K562 (cell line): Measurements from ENCODE around the gene SYNGR4. TPM values are rescaled to one million over a fixed set of nuclear protein-coding genes. Genes with fewer than 3 reads are reported as not detected.

ENCODE experiments used
- ASH1L ChIP-seq: fragments of 450-650 bp; IDR thresholded peaks from 2 replicates; pipeline ENCODE4 v1.6.1; 2018; ENCODE audit warnings: borderline replicate concordance, mild to moderate bottlenecking, low read depth; ENCODE audit not compliant: partially characterized antibody
- DACH1 ChIP-seq: fragments of 450-650 bp; IDR thresholded peaks from 2 replicates; pipeline ENCODE4 v1.6.1; 2018; ENCODE audit not compliant: partially characterized antibody
- ESRRB ChIP-seq: fragments of 250-450 bp; sonication (Bioruptor Pico); IDR thresholded peaks from 2 replicates; pipeline ENCODE4 v1.5.0; 2020; ENCODE audit warnings: mild to moderate bottlenecking, moderate library complexity, borderline replicate concordance
- EWSR1 ChIP-seq: fragments of 450-650 bp; IDR thresholded peaks from 2 replicates; pipeline ENCODE4 v1.6.1; 2018; ENCODE audit warnings: borderline replicate concordance, mild to moderate bottlenecking, low read depth, moderate library complexity; ENCODE audit not compliant: partially characterized antibody
- HDGF ChIP-seq: fragments of 450-650 bp; IDR thresholded peaks from 2 replicates; pipeline ENCODE4 v1.6.1; 2016
- KDM5B ChIP-seq: fragments of 200-600 bp; sonication (generic); IDR thresholded peaks from 2 replicates; pipeline ENCODE4 v1.6.1; 2012; ENCODE audit warnings: low read depth, mild to moderate bottlenecking, moderate library complexity, low read length, control low read depth, inconsistent platforms; ENCODE audit not compliant: insufficient replicate concordance
- KLF13 ChIP-seq: fragments of 450-650 bp; IDR thresholded peaks from 2 replicates; pipeline ENCODE4 v1.6.1; 2016; ENCODE audit warnings: missing genetic modification characterization, low read depth, mild to moderate bottlenecking, missing compliant biosample characterization, moderate library complexity, borderline replicate concordance
- PCBP2 ChIP-seq: fragments of 200-400 bp; formaldehyde crosslinking; IDR thresholded peaks from 2 replicates; pipeline ENCODE4 v1.6.1; 2018; ENCODE audit warnings: low read length, low read depth, mild to moderate bottlenecking, moderate library complexity; ENCODE audit not compliant: poor library complexity, severe bottlenecking
- PHF20 ChIP-seq: fragments of 450-650 bp; IDR thresholded peaks from 2 replicates; pipeline ENCODE4 v1.6.1; 2018; ENCODE audit not compliant: partially characterized antibody
- RHOXF2B ChIP-seq: fragments of 250-450 bp; sonication (Bioruptor Pico); conservative IDR thresholded peaks from 2 replicates; pipeline ENCODE4 v1.5.1; 2021
- SMC3 ChIP-seq: conservative IDR thresholded peaks from 2 replicates; pipeline ENCODE4 v1.6.1; 2011; ENCODE audit warnings: low read depth, low read length, improper control_type of control experiment; ENCODE audit not compliant: insufficient read depth
- SRSF7 ChIP-seq: fragments of 200-400 bp; formaldehyde crosslinking; optimal IDR thresholded peaks from 2 replicates; pipeline ENCODE3; 2017; ENCODE audit warnings: mild to moderate bottlenecking, low read depth, low read length
- SRSF9 ChIP-seq: fragments of 200-400 bp; formaldehyde crosslinking; IDR thresholded peaks from 2 replicates; pipeline ENCODE4 v1.6.1; 2017; ENCODE audit warnings: low read depth, low read length, borderline replicate concordance
- TAF7 ChIP-seq: fragments of 450-650 bp; IDR thresholded peaks from 2 replicates; pipeline ENCODE4 v1.6.1; 2016; ENCODE audit warnings: missing genetic modification characterization, missing compliant biosample characterization
- TAF9B ChIP-seq: fragments of 450-650 bp; IDR thresholded peaks from 2 replicates; pipeline ENCODE4 v1.6.1; 2018; ENCODE audit warnings: mild to moderate bottlenecking; ENCODE audit not compliant: partially characterized antibody
- ZBTB7A ChIP-seq: IDR thresholded peaks from 2 replicates; pipeline ENCODE4 v1.6.1; 2011; ENCODE audit warnings: low read depth, mild to moderate bottlenecking, low read length, moderate library complexity, borderline replicate concordance; ENCODE audit not compliant: control insufficient read depth
- ZNF239 ChIP-seq: fragments of 250-450 bp; sonication (Bioruptor Pico); IDR thresholded peaks from 2 replicates; pipeline ENCODE4 v1.4.0; 2020; ENCODE audit warnings: mild to moderate bottlenecking
- ZNF253 ChIP-seq: fragments of 250-450 bp; sonication (Bioruptor Pico); conservative IDR thresholded peaks from 2 replicates; pipeline ENCODE4 v1.6.1; 2021; ENCODE audit warnings: mild to moderate bottlenecking
- ZNF282 ChIP-seq: sonication (generic); formaldehyde crosslinking; IDR thresholded peaks from 2 replicates; pipeline ENCODE4 v1.8.1; 2023; ENCODE audit warnings: missing genetic modification reagents
- ZNF699 ChIP-seq: fragments of 250-450 bp; sonication (Bioruptor Pico); IDR thresholded peaks from 2 replicates; pipeline ENCODE4 v1.8.0; 2021; ENCODE audit warnings: mild to moderate bottlenecking, moderate library complexity; ENCODE audit not compliant: insufficient replicate concordance
- polyA plus RNA-seq, 8 experiments: library from polyadenylated mRNA; depleted of rRNA in 4 of 8; stranded (reverse) in 5 of 8; unstranded in 3 of 8; fragments of >200 nt; fragmentation: Nextera tagmentation in 2 of 8; fragmentation: Illumina TruSeq in 1 of 8; extraction: Ambion mirVana in 2 of 8; extraction: Trizol in 1 of 8; gene quantifications; 2 replicates each; pipeline versions ENCODE4 v1.2.1 to v1.2.3, GENCODE V29; 2011 to 2014; ENCODE audit warnings: inconsistent platforms in 1 of 8, missing spikeins in 1 of 8
- total RNA-seq, 7 experiments: library from RNA; depleted of rRNA in 6 of 7; stranded (reverse); fragments of >200 nt in 6 of 7; fragmentation: Illumina TruSeq in 2 of 7; extraction: Trizol in 2 of 7; gene quantifications; 2 replicates each; pipeline versions ENCODE4 v1.2.1 to v1.2.3, GENCODE V29; 2011 to 2021; ENCODE audit warnings: low replicate concordance in 1 of 7
- TF ChIP-seq, protein P1 (sequence below): IDR thresholded peaks from 3 replicates; pipeline ENCODE4 v1.6.1; 2011; ENCODE audit warnings: borderline replicate concordance, mild to moderate bottlenecking; ENCODE audit not compliant: insufficient read length, insufficient read depth
- TF ChIP-seq, protein P2 (sequence below): fragments of 250-450 bp; sonication (Bioruptor Pico); IDR thresholded peaks from 2 replicates; pipeline ENCODE4 v1.8.0; 2022; ENCODE audit warnings: moderate library complexity, mild to moderate bottlenecking, inconsistent platforms
- TF ChIP-seq, protein P3 (sequence below): fragments of 250-450 bp; sonication (Bioruptor Pico); IDR thresholded peaks from 2 replicates; pipeline ENCODE4 v1.5.0; 2021; ENCODE audit warnings: mild to moderate bottlenecking, moderate library complexity

The SYNGR4 gene
- total and polyA plus RNA-seq, 9 of the 15 experiments (the other 6 are each of a cell fraction or from before 2014, with no cell fraction given) = 0.07 to 0.14 TPM; not detected in 7

DNA sequence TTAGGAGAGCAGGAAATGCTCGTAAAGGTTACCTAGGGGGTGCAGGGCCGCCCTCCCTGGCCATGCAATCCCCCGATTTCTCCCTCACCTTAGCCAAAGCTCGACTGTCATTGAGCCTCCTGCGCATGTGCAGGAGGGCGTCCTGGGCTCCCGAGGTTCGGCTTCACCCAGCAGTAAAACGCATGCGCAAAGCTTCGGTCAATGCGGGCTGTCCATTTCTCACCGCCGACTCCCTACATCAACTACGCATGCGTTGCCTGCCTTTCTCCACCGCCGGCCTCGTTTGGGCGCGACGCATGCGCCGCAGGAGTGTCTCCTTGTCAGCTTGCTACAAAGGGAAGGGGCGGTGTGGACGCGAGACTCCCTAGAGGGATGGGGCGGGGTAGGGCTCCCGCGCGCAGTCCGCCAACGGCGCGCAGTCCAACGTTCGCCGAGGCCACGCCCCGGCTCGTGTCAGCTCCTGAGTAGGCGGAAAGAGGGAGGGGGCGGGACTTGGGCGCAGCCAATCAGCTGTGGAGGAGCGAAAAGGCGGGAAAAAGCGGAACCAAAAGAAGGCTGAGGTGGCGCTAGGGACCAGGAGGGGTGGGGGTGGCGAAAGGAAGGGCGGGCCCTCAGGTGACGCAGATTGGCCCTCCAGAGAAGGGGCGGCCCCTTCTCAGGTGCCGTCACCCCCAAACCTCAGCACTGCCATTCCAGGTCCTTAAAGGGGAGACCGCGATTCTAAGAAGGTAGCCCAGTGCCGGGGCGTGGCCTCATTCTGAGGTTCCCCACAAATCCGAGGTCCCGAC, at the start of gene SYNGR4, which contains the start of gene TMEM143 (continued):
- TF ChIP-seq, protein P1, sequence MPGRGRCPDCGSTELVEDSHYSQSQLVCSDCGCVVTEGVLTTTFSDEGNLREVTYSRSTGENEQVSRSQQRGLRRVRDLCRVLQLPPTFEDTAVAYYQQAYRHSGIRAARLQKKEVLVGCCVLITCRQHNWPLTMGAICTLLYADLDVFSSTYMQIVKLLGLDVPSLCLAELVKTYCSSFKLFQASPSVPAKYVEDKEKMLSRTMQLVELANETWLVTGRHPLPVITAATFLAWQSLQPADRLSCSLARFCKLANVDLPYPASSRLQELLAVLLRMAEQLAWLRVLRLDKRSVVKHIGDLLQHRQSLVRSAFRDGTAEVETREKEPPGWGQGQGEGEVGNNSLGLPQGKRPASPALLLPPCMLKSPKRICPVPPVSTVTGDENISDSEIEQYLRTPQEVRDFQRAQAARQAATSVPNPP = no peak
- TF ChIP-seq KDM5B (no peak), ZNF253 (no peak), TAF7 (tag) (no peak), RHOXF2B (CRISPR knock-in tag) (no peak), HDGF (no peak), EWSR1 (no peak), SMC3 (0 out of 2 replicates have a peak, but pooled peaks have one; percentile 8), ZNF282 (no peak), ESRRB (CRISPR knock-in tag) (no peak), ASH1L (no peak), KLF13 (tag) (no peak), TAF9B (no peak), PHF20 (peak; percentile 43), PCBP2 (no peak), DACH1 (peak; percentile 75), ZNF699 (no peak), SRSF9 (no peak), ZNF239 (CRISPR knock-in tag) (no peak), SRSF7 (no peak), ZBTB7A (peak; percentile 63)
- TF ChIP-seq, protein P2, sequence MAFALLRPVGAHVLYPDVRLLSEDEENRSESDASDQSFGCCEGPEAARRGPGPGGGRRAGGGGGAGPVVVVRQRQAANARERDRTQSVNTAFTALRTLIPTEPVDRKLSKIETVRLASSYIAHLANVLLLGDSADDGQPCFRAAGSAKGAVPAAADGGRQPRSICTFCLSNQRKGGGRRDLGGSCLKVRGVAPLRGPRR (CRISPR knock-in tag) = 0 out of 2 replicates have a peak, but pooled peaks have one; percentile 54
- TF ChIP-seq, protein P3, sequence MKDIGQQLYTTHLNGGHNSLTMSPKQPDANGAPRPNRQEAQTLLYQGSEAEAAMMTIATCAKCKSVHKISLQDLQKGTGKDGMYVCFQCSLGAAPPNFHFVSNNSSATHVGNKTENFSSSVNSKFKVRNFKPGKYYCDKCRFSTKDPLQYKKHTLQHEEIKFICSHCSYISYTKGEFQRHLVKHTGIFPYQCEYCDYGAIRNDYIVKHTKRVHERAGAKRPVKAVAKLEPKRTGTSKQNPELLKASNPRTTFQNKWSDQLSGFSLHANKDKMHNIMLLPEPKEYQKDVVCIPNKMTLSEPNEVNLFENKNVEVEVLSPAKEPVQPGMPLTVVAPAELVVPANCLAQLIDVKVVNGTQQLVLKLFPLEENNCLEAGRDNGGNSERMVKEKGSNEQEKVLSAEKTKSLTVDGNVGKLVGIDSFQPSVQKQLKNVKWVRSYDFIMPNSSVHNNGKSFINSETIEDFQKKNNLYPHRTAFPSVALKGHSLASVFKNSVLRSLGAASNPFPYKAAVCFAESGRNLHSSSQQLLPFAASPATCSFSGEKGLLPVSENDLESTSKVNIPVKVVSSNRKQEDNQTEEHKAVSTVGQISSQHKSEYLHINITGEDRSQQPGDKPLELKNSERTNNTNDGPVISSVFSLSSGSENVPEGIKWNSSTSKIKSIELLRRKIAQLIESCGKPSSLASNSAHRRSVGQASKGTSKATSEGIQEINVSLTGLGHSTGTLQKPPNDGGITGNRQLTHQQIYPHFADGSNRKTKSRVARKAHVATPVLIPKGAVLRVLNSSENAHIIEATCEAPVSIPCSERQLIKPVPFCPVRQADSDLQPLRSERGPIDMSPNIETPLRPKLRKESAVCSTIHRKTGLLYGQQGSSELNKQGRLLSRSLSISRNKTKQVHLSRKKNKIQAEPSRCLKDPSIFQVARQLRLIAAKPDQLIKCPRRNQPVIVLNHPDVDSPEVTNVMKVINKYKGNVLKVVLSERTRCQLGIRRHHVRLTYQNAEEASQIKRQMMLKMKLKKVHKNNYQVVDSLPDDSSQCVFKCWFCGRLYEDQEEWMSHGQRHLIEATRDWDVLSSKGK (CRISPR knock-in tag) = no peak
